Measurements from ENCODE around the gene INSRR.

Gene INSRR

GRCh38 chr1:156894001-156894400 lies 35.1 kb upstream of the INSRR start:
- DNase-seq (ENCODE audit: low spot score): no peak

GRCh38 chr1:156893048-156893953 lies 34.4 kb upstream of the INSRR start, which contains the start of gene PEAR1:
PEAR1 (plus strand) TSS chr1:156893718; CDS start chr1:156903927, 10,209 bp downstream.
- no peak for DNase-seq (ENCODE audit: low spot score)

DNA sequence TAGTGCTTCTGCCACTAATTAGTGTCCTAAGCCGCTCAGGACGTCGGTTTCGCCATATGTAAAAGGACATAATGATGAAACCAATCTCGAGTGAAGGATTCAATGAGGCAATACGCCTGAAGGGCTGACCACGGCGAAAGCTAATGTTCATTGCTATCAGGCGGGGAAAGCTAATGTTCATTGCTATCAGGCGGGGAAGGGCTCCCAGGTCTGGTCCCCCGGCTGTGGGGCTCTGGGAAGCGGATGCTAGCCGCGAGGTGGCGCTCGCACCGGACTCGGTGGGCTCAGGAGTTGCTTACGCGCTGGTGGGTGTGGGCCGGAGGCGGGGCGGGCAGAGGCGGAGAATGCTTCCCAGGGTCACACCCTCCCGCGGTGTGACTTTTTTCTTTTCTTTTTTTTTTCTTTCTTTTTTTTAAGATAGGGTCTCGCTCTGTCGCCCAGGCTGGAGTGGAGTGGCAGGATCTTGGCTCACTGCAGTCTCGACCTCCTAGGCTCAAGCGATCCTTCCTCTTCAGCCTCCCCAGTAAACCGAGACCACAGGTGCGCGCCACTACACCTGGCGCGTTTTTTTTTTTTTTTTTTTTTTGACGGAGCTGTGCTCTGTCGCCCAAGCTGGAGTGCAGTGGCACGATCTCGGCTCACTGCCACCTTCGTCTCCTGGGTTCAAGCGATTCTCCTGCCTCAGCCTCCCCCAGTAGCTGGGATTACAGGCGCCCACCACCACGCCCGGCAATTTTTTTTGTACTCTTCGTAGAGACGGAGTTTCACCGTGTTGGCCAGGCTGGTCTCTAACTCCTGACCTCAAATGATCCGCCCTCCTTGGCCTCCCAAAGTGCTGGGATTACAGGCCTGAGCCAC lies 33.5 kb upstream of the INSRR start:
- peak; percentile 85 for DNase-seq (ENCODE audit: low spot score)

GRCh38 chr1:156889802-156890580 lies 31.1 kb upstream of the INSRR start:
- peak; percentile 74 for DNase-seq (ENCODE audit: low spot score)

GRCh38 chr1:156887734-156888133 lies 28.8 kb upstream of the INSRR start:
- no peak for DNase-seq (ENCODE audit: low spot score)

- DNase-seq (ENCODE audit: low spot score): no peak
Observed at GRCh38 chr1:156887317-156887716, 28.4 kb upstream of the INSRR start.

DNA sequence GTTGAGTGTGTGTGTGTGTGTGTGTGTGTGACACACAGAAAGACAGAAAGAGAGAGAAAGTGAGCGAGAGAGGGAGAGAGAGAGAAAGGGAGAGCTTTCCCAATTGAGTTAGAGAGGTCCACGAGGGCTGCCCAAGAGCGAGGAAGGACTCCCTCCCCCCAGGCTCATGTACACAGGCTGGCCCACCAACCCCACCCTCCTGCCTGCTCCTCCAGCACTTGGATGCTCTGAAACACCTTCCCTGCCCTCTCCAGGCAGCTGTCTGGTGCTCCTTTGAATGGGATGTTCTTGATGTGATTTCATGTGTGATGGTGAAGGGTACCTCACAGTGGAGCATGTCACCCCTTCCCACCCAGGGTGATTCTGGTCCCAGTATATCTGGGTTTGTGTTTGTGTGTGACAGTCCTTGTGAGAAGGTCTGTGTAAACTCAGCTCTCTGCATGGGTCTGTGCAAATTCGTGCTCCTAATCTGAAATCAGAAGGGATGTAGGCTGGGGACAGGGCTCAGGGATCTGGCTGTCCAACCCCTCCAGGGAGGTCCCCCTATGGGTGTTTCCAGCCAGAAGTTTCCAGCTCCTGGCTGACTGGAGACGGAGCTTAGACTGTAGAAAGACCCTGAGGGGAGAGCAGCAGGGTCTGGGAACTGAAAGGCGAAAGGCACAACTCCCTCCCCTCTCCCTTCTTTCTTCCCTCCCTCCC lies 27.8 kb upstream of the INSRR start:
- no peak for DNase-seq (ENCODE audit: low spot score)

GRCh38 chr1:156885880-156886355 lies 27.0 kb upstream of the INSRR start:
- DNase-seq (ENCODE audit: low spot score): no peak

- DNase-seq (ENCODE audit: low spot score): no peak
Observed at GRCh38 chr1:156885314-156885713, 26.4 kb upstream of the INSRR start.

DNA sequence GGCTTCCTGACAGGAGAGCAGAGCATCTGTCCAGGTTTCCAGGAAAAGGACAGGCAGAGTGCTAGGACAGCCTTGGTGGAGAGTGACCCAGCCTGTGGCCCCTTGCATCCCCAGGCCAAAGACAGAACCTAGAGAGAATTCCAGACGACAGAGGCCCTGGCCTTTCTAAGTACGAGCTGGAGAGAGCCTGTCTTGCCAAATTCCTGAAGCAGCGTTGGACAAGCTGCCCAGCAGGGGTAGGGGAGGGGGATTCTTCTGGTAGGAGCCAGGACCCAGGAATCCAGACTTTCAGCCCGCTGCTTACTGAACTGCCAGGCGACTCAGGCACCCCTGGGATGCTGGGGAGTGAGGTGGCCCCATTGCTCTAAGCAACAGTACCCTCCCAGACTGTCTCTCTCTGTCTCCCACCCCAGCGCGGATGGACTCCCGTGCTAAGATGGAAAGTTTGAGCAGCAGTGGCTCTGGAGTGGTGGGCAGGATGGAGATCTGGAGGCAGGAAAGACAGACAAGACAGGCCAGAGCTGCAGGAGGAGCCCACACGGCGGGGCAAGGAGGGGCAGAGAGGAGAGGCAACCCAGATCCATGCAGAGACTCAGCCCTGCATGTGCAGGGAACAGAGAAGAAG lies 25.8 kb upstream of the INSRR start:
- DNase-seq (ENCODE audit: low spot score): no peak

DNA sequence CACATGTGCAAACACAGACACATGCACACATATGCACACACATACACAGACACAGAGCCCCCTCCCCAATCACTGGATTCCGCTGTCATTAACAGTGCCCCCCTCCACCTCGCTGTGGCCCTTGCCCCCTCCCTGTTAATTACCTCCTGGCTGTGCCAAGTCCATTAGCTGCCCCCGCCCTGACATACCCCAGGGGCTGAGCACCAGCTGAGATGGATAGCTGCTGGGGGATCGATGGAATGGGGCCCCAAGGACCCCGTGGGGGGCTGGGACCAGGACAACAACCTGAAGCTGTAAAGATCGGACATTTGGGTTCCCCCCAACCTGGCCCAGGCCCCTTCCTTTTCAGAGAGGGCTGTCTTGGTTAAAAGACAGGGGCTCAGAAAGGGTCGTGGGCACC lies 25.0 kb upstream of the INSRR start:
- DNase-seq (ENCODE audit: low spot score): no peak

- DNase-seq (ENCODE audit: low spot score): no peak
Observed at GRCh38 chr1:156882543-156882942, 23.6 kb upstream of the INSRR start.

DNA sequence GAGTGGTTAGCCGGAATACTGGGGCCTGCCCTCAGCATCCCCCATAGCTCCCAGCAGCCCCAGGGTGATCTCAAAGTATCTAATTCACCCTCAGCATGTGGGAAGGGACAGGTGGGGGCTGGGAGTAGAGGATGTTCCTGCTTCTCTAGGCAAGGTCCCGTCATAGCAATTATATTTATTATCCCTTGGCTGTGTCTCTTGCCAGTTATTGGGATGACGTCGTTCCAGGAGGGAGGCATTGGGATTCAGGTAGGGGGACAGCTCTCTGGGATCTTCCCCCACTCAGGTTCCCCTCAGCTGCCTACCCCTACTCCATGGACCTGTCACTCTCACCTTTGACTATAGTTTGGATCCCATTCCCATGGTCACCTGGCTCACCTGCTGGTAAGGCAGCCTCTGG lies 22.7 kb upstream of the INSRR start:
- no peak for DNase-seq (ENCODE audit: low spot score)

- no peak for DNase-seq (ENCODE audit: low spot score)
Observed at GRCh38 chr1:156881101-156881500, 22.2 kb upstream of the INSRR start.

- no peak for DNase-seq (ENCODE audit: low spot score)
Observed at GRCh38 chr1:156880473-156880872, 21.6 kb upstream of the INSRR start.

DNA sequence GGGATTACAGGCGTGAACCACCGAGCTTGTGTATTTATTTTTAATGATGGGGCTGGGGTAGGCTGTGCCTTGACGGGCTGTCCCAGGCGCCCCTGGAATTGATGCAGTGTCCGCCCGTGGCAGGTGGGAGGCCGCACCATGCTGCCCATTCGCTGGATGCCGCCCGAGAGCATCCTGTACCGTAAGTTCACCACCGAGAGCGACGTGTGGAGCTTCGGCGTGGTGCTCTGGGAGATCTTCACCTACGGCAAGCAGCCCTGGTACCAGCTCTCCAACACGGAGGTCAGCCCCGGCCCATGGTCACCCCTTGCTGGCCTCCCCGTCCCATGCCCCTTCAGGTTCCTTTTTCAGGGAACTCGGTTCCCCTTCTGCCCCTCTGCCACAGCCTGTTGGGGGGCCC lies 21.0 kb upstream of the INSRR start:
- no peak for DNase-seq (ENCODE audit: low spot score)

DNA sequence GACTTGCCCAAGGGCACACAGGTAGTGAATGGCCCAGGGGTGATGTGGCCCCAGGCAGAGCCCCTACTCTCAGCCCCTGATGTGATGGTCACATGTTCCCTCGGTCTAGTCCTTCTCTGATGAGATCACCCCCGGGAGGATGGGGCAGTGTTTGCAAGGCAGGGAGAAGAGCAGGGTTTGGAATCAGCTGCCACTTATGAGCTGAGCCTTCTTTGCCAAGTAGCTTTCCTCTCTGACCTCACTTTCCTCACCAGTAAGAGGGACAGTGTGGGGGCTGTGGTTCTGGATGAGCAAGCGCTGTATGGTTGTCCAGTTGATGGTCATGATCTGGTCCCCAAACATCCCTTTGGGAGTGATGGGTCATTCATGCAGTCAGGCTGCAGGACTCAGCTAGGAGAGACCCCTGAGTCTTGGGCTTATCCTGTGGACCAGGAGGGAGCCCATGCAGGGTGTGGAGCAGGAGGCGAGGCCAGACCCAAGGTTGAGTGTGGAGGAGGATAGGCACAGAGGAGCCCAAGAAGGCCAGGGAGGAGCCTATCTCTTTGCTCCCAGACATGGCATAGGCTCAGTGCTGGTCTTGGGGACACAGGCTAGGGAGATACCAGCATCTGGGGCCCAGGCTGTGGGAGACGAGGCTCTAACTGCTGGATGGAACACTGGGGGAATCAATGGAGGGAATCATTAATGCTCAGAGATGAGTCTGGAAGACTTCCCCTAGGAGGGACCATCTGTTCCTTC lies 18.7 kb upstream of the INSRR start:
- DNase-seq (ENCODE audit: low spot score): no peak

- DNase-seq (ENCODE audit: low spot score): no peak
Observed at GRCh38 chr1:156876281-156876680, 17.4 kb upstream of the INSRR start.

DNA sequence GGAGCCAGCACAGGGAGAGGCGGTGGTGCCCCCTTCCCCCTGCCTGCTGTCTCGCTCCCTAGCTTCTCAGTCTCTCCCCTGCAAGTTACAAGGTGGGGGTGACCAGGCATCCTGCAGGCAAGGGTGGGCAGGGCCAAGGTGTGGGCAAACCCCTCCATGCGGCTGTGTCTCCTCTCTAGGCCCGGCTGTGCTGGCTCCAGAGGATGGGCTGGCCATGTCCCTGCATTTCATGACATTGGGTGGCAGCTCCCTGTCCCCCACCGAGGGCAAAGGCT lies 16.4 kb upstream of the INSRR start:
- no peak for DNase-seq (ENCODE audit: low spot score)

GRCh38 chr1:156874572-156875340 lies 15.8 kb upstream of the INSRR start:
- DNase-seq (ENCODE audit: low spot score): no peak

Data from kidney tubule cell (primary cell).